HG03159 (cell line): ENCODE data around the gene SCFD1.
"Not testable (repeated sequence)": the region's sequence is repeated elsewhere in the genome, so short reads cannot be mapped to it uniquely, and the experiment has no call there.

ENCODE experiments used
- ATAC-seq: cut with Tn5 transposase; IDR thresholded peaks from one replicate; pipeline ENCODE4 v1.9.1; 2021; ENCODE audit warnings: mild to moderate bottlenecking, moderate library complexity; ENCODE audit not compliant: unreplicated experiment

The SCFD1 gene

DNA sequence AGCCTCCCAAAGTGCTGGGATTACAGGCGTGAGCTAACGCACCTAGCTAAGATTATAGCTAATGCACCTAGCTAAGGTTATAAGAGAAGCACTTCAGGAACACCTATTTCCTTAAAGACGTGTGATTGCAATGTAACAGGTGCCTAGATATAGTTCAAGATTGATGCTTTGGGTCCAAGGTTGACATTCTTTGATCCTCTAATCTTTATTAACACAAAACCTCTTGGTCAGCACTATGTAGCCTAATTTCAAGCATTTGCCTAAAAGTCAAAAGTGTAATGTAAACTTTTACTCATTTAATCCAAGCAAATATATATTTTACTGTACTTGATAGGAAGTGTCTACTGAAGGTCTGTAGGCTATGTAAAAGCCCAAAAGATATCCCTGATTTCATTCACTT lies 36.5 kb downstream of the SCFD1 start:
- ATAC-seq: no peak

DNA sequence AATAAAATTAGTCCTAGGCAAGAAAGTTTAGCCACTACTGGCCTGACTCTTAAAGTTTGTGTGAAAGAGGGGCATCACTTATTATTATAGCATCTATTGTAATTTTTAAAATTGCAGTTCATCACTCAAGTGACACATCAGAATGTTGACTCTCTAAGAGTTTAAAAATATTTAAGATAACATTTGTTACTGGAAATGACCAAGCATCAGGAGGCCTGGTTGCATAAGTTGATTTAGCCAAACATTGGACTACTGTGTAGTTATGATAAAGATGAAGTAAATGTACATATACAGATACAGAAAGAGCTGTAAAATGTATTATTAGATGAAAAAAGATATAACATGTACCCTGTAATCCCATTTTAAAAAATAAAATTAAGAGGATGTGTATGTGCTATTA lies 47.5 kb downstream of the SCFD1 start:
- ATAC-seq: no peak

DNA sequence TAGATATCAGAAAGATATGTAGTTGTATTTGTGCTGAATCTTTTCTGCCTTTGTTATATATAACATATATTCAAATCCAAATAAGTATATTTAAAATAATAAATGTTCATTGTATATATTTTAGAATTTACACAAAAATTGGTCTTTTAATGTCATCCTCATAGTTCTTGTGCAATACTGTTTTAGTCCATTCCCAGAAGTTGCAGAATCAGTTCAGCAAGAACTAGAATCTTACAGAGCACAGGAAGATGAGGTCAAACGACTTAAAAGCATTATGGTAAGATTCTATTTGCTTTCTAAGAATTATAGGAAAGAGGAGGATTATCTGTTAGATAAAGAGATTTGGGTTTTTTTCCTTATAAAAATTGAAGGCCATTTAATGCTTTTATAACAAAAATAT lies 51.0 kb downstream of the SCFD1 start:
- ATAC-seq: no peak

DNA sequence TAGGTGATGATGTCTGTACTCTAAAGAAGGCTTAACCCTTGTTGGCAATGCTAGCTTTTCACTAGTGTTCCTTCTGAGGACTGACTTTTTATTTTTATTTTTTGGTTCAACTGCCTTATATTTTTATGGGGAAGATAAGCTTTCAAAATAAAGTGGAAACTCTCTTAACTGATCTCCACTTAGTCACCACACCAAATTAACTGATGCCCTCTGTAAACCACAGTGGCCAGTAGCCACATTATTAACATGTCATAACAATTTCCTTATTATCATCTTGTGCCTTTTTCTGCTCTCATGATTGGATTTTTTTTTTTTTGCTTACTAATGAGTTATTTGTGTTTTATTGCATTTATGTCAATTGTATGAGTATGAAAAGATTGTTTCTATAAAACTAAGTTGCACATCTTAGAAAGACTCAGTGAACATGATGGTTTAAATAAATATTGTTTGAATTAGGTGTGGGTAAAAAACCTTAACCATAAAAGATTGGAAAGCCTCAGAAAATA lies 56.9 kb downstream of the SCFD1 start:
- ATAC-seq: no peak

DNA sequence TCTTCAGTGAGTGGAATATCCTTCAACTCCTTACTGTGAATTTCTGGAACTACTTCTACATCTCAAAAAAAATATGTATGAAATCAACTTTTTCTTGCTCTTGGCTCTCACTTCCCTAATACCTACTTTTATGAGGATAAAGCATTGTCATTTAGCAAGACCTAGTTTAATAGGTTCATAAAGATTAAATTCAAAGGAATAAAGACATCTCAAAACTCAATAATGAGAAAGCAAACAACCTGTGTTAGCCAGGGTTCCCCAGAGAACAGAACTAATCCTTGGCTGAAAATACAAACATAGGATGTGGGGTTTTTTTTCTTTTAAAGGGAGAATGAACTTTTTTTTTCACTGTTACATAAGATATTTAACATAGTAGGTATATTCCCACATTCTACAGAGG lies 57.9 kb downstream of the SCFD1 start:
- ATAC-seq: no peak

DNA sequence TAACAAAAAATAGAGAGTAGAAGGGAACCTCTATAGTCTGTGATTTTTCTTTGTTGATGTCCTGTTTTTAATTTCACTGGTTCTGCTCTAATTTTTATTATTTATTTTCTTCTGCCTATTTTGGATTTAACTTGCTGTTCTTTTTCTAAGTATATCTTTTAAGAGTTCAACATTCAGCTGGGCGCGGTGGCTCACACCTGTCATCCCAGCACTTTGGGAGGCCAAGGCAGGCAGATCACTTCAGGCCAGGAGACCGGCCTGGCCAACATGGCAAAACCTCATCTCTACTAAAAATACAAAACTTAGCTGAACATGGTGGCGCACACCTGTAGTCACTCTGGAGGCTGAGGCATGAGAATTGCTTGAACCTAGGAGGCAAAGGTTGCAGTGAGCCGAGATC lies 58.7 kb downstream of the SCFD1 start:
- not testable (repeated sequence) for ATAC-seq

DNA sequence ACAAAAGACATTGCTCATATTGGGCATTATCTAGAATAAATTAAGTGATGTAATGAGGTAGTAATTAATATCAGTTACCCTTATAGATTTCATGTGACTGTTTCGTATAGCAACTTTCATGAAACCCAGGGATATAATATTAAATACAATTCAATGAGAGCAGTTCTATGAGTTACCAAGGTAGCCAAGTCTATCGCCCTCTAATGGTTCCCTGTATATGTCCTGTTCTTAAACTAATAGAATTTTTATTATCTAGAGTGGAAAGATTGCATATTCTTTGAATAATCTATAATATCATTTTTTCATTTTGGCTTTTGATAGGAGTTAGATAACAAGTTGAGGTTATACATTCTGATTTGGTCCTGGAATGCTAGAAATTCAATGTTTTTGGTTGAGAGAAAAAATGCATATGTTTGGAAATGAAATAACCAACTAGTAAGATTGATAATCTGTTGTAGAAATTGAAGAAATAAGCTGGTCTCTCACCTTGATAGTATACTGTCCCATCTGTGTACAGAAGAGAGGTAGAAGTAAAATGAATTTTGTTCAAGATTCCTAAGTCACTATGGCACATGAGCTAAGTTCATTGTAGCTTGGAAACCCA lies 59.7 kb downstream of the SCFD1 start:
- no peak for ATAC-seq

DNA sequence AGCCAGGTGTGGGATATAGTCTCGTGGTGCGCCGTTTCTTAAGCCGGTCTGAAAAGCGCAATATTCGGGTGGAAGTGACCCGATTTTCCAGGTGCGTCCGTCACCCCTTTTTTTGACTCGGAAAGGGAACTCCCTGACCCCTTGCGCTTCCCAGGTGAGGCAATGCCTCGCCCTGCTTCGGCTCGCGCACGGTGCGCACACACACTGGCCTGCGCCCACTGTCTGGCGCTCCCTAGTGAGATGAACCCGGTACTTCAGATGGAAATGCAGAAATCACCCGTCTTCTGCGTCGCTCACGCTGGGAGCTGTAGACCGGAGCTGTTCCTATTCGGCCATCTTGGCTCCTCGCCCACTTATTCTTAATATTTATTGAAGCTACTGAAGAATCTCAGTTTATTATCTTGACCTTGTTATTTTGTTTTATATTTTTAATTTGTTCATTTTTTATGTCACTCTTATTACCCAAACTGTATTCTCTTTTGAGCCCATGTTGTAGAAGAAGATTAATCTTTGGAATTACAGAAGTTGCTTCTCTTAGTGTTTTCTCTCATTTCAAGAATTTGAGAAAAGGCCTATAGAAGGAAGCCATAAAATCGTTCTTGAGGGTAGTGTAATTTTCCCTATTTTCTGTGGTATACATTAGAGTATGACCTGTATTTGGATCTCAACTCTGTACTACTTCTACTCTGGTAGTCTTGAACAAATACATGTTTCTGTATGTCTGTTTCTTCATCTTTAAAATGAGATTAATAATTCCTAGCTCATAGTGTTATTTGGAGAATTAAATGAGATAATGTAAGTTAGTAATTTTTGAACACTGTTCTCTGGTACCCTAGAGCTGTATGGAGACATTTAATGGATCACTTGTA lies 68.6 kb downstream of the SCFD1 start:
- not testable (repeated sequence) for ATAC-seq

DNA sequence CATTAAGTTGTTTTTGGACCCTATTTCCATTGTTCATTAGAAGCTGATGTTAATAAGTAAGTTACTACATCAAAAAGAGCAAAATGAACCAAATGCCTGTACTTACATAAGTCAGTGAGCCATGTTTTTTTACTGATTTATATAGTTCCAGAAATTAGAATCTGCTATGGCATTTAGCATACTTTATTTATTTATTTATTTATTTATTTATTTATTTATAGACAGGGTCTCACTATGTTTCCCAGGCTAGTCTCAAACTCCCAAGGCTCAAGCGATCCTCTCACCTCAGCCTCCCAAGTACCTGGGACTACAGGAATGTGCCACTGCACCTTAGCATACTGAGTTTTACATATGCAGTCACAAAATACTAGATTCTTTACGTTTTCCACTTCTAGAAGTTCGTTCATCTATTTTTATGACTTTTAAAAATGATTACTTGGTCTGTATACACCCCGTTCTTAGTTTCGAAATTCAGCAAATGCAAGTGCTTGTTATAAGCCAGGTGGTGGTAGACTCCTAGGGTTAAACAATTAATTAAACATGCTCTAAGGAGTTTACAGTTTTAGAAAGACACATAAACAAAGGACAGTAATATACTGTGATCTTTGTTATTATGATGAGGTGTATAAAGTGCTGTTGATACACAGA lies 69.8 kb downstream of the SCFD1 start:
- no peak for ATAC-seq

DNA sequence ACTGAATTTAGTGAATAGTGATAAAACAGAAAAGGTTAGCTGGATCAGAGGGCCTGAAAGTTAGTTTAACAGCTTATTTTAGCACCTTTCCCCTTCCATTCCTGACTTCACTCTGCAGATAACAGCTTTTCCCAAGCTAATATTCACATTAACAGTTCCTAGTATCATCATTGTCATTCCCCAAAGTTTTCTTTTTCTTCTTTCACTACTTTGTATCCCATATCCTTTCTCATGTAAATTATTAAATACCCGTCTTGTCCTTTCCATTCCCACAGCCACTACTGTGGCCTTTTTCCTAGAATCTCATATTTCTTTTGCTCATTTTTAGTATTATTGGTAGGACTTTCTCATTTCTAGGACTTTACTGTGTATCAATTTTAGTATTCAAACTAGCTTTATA lies 70.5 kb downstream of the SCFD1 start:
- no peak for ATAC-seq

DNA sequence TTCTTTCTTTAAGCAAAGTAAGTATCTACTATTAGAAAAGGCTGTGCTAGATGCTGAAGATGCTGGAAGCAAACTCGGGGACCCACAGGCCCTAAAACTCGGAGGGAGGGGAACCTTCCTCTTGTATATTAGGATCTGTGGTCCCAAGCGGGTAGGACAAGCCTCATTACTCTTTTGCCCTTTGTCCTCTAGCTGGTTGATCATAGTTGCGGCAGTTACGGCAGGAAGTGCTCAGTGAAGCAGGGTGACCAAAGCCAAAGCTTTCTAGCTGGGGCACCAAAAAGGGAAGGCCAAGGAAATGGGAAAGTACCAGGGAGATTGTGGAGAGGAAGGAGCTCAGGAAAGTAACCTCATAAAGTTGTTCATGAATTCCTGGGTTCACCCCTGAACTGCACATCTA lies 76.3 kb downstream of the SCFD1 start:
- ATAC-seq: no peak

DNA sequence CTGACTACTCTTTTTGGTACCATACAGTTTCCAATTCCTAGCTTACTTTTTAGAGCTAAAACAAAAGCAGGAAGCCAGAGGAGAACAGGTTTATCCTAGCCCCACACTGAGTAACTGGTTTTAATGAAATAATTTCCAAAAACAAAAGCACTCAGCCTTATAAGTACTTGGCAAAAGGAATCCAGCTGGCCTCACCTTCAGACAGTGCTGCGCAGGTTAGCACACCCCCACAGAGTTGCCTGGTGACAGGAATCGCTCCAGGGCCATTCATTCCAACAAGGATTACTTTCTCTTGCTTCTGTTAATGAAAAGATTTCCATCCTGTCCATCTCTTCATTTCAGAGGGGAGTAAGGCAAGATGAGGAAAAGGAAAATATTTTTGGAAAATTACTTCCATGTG lies 84.6 kb downstream of the SCFD1 start:
- no peak for ATAC-seq

DNA sequence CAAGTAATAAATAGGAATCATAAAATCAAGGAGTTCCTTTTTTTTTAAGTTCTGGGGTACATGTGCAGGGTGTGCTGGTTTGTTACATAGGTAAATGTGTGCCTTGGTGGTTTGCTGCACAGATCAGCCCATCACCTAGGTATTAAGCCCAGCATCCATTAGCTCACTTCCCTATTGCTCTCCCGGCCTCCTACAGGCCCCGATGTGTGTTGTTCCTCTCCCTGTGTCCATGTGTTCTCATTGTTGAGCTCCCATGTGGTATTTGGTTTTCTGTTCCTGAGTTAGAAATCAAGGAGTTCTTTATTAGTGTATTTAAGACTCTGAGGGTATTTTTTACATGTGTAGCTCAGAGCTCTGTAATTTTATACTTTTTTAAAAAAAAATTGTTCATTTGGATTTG lies 86.0 kb downstream of the SCFD1 start:
- no peak for ATAC-seq

DNA sequence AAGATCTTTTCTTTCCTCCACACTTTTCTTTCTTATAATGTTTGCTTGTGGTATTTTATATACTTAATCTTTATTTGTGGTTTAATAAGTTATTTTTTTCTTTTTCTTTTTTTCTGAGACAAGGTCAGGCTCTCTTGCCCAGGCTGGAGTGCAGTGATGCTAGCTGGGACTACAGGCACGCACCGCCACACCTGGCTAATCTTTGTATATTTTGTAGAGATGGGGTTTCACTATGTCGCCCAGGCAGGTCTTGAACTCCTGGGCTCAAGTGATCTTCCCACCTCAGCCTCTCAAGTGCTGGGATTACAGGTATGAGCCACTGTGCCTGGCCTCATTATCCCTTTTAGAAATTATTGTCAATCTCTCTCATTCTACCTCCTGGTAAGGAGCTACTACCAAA lies 87.1 kb downstream of the SCFD1 start:
- ATAC-seq: no peak

DNA sequence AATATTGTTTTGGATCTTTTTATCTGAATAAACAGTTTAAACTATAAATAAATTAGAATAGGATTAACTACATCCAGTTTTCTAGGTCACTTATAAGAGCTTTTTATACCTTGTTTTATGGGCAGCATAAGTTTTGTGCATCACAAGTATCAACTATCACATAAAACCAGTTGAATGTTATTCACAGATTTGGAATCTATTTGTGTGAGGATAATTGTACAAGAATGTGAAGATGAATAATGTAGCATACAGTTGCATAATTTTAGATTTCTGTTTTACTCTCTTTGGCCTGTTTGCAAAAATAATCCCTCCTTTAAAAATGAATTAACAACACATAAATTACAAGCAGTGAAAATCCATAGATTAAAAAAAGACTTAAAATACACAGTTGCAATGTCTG lies 88.8 kb downstream of the SCFD1 start:
- ATAC-seq: no peak

DNA sequence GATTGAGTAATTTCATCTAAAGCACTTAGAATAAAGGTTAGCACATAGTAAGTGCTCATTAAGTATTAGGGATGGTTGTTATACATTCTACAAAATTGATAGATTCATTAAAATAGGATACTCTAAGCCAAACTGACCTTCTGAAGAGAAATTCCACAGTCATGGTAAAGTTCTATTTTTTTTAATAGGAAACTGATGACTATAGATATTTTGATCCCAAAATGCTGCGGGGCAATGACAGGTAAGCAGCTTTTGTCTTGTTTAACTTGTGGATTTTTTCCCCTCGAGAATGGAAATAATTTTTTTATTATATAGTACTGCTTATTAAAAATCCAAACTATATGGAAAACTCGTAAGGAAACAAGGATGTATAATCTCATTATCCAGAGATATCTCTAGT lies 97.0 kb downstream of the SCFD1 start:
- no peak for ATAC-seq

DNA sequence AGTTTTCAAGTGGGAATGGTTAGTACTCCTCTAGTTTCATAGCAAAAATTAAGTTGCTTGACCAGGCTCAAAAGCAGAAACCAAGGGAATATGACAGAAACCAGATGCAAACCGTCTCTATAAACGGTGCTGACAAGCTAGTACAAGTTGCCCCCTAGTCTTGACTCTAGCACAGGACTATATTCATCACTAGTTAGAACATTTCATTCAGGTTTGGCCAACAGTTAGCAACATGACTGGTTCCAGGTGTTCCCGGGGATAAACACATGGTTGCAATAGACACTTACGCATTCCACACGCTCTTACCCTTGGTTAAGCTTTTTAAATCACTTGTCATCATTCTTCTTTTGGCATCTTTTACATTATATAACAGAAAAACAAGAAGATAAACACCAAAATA lies 103.6 kb downstream of the SCFD1 start:
- ATAC-seq: no peak

DNA sequence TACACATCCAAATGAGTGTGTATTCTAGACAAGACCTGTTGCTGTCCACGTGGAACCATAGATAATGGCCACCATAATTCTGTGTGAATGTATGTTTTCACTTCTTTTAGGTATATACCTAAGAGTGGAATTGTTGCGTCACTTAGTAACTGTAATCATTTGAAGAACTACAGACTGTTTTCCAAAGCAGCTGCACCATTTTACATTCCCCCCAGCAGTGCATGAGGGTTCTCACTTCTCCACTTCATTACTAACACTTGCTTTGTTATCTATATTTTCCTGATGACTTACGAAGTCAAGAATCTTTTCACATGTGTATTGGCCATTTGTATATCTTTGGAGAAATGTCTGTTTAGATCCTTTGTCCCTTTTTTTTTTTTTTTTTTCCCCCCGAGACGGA lies 106.4 kb downstream of the SCFD1 start:
- ATAC-seq: no peak

DNA sequence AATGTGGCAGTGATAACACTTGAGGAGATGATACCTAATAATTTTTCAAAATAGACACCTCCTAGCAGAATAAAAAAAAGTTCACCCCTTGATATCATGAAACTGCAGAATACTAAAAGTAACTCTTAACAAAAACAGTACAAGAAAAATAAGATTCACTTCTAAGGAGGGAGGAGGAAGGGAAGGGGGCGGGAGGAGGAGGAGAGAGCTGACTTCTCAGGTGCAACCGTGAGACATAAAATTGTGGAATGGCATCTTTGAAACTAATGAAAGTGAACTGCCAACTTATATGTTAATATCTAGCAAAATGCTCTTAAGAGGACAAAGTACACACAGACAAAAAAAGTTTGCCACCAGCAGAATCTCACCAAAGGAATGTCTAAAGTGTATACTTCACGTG lies 115.8 kb downstream of the SCFD1 start:
- ATAC-seq: no peak

DNA sequence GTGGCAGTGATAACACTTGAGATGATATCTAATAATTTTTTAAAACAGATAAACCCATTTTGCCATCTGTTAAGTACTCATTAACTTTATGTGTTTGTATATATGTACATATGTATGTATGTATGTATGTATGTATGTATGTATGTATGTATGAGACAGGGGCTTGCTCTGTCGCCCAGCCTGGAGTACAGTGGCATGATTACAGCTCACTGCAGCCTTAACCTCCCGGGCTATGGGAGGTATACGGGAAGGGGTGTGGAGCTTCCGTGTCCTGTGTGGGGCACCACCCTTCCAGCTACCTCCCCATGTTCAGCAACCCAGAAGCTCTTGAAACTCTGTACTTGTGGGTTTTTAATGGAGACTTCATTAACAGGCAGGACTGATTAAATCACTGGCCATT lies 116.9 kb downstream of the SCFD1 start:
- ATAC-seq: no peak

DNA sequence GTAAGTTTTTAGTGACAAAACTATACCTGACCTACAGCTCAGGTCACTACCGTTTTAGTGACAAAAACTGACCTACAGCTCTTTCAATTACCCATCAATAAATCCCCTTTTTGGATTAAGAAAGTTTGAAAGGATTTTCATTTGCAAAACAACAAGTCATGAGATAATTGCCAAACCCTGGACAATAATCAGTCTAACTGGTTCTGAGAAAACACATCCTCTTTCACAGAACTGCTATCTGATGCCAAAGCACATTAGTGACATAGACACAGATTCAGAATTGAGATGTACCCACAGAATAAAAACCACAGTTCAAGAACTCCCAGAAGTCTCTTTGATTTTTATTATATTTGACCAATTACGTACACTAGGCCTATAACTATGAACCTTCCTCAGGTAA lies 126.2 kb downstream of the SCFD1 start:
- no peak for ATAC-seq
